C4-2B (cell line): ENCODE data around the gene SLC2A10.

Experiments used
- CTCF ChIP-seq: fragments of 450-650 bp; conservative IDR thresholded peaks from 2 replicates; pipeline ENCODE4 v1.5.1; 2017; ENCODE audit warnings: mild to moderate bottlenecking
- ZFX ChIP-seq: fragments of 450-650 bp; IDR thresholded peaks from 2 replicates; pipeline ENCODE4 v1.6.1; 2017

- no peak for TF ChIP-seq CTCF
- no peak for TF ChIP-seq ZFX
These were observed 38.6 kb upstream of the SLC2A10 start for GRCh38 chr20:46670585-46671584.
